GM18505 (cell line): Measurements from ENCODE around the gene FGFBP1.

ENCODE experiments used
- ATAC-seq: cut with Tn5 transposase; IDR thresholded peaks from one replicate; pipeline ENCODE4 v1.9.1; 2021; ENCODE audit not compliant: unreplicated experiment
- POLR2A ChIP-seq: IDR thresholded peaks from 4 replicates; pipeline ENCODE4 v1.6.1; 2011; ENCODE audit warnings: borderline replicate concordance; ENCODE audit not compliant: insufficient read depth, insufficient read length; ENCODE audit errors: extremely low read depth

FGFBP1 gene

DNA sequence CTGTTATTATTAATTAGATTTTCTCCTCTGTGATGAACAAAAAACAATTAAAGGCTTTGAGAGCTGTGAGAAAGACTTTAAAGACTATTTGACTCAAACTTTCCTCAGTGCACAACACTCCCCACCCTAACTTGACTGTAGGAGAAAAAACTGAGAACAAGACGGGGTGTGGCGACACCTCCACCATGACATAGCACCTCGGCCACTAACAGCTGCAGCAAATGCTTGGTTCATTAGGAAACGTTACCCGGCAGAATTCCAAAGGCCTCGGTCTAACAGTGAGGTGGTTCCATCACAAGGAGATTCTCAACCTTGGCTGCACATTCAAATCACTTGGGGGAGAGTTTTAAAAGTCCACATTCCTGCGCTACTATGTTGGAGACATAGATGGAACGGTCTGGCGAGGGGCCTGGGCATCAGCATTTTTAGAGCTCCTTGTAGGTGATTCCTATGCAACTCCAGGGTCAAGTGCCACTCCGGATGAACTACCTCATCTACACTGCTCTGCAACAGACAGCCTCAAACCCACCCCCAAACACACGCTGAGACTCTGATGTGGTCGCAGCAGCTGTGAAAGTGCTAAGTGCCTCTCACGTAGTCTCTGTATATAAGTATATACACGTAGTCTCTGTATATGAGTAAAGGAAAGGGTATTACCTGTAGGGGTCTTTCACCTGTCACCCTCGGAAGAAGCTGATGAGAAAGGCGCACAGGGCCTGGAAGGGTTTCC, 23.4 kb upstream of the FGFBP1 start:
- TF ChIP-seq POLR2A, result no peak
- no peak for ATAC-seq

DNA sequence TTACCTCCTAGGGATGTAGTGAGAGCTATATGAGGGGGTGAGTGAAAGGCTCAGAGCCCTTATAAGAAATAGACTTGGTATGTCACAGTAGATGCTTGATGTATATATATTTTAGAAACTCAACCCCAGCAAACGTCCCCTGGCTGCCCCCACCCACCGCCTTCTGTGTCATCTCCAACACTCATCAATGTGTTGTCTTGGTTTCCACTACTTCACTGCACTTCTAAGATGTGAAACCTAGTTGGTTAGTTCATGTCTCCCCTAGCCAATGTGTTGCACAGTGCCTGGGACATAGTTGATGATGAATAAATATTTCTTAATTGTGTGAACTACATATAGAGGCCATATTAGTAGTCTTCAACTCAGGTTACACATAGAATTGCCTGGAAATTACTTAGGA, 20.0 kb upstream of the FGFBP1 start:
- TF ChIP-seq POLR2A, result no peak
- no peak for ATAC-seq

DNA sequence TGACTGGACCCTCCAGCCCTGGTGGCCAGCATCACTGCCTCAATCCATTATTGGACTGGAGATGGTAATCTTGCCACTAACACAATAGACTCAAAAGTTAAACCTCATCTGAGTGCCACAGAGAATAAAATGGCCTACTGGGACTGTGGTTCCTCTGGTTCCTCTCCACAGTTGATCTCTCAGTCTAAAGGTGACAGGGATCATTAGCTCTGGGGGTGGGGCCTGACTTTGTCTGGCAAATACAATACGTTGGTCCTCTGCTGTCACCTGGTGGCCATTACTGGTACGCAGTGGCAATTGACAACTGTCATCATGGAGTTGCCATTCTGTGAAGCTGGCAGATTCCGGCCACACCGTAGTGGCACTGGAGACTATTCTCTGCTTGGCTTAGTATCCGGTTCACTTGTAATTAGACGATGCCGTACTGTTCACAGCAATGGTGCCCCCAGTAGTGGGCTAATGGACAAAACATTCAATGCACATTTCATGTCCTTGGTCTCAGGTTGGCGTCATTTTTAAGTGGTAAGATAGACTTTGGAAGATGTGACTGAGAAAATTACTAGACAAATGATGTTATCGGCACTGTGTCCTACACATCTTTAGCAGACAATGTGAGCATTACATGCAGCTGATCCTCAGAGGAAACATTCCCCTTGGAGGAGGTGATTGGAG, 17.8 kb upstream of the FGFBP1 start:
- ATAC-seq, result peak; percentile 92

DNA sequence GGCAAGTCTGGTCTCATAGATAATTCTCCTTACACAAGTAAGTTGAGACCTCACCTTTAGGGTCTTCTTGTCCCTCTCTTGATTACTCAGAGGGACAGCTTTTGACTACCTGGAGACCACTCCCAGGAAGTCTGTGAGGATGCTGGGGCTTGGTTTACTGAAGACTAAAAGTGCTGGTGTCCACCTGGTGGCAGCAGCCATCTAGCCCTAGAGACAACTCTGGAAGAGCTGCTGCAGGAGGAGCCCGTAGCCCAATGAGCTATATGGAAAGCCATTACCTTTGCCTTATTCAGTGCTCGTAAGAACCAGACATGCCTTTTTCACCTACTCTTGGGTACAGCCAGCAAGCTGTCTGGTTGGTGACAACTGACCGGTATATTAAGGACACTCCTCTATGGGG, 17.1 kb upstream of the FGFBP1 start:
- no peak for TF ChIP-seq POLR2A

More for the DNA sequence above, 17.8 kb upstream of the FGFBP1 start:
- TF ChIP-seq POLR2A, result no peak

DNA sequence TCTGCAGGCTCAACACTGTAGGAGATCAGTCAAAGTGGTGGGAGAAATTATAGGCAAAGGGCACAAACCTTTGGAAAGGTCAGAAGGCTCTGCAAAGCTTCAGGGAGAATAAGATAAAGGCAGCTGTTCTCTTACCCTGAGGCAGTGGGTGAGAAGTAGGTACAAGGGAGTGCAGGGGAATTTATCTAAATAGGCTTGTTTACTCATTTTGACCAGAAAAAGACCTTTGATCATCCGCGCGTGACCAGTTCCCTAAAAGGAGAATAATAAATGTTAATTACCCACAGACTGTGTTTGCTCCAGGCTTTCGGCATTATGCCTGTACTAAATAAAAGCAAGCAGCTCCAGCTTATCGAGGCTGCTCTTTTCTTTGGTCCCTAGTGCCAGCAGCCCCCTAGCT, 15.1 kb upstream of the FGFBP1 start:
- TF ChIP-seq POLR2A, result no peak

More for the DNA sequence above, 17.1 kb upstream of the FGFBP1 start:
- ATAC-seq, result no peak

DNA sequence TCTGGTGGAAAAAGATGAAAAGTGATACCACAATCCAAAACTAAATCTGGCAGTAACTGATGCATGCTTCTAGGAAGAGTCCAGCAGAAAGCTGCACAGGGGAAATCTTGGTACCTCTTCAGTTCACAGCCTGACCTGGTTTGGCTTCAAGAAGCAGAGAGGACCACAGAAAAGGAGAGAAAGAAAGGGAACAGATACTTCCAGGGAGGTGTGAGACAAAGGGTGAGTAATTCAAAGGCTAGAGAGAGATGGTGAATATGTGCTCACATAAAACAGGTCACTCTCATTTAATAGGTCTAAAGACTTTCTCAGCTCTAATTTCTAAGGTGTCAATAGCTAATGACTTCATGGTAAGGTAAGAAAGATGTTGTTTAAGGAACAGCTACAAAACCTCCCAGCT, 13.2 kb upstream of the FGFBP1 start:
- TF ChIP-seq POLR2A, result no peak

More for the DNA sequence above, 15.1 kb upstream of the FGFBP1 start:
- ATAC-seq, result no peak

DNA sequence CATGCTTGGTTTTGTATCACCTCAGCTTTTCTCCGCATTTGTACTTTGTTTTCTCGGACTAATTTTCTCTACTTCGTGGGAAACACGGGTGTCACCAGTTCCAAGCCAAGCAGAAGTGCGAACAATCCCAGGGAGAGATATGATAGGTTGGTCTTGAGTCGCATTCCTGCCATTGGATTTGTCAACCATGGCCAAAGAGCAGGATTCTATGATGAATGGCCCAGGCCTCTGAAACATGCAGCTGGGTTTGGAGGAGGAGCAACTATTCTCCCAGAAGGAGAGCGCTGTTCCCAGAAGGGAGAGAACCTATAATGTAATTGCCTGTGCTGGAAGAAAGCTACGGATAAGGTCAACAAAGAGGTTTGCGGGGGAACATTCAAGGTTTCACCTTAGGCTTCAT, 10.3 kb upstream of the FGFBP1 start:
- no peak for ATAC-seq
- no peak for TF ChIP-seq POLR2A

More for the DNA sequence above, 13.2 kb upstream of the FGFBP1 start:
- no peak for ATAC-seq

DNA sequence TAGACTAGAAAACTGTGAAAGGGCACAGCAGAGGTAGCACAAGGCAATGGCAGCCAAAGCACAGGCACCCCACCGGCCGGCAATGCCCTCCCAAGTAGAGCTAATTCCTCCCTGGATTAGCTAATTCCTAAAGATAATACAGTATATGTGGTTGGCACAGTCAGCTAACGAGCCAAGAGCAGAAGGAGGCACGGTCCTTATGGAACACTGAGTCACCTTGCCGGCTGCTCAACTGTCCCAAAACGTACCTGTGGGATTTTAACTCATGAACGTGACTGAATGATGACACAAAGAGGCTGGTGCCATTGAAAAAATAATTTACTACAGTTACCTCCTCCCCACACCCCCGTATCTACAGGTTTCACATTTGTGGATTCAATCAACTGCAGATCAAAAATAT, 9.1 kb upstream of the FGFBP1 start:
- ATAC-seq, result no peak
- no peak for TF ChIP-seq POLR2A

DNA sequence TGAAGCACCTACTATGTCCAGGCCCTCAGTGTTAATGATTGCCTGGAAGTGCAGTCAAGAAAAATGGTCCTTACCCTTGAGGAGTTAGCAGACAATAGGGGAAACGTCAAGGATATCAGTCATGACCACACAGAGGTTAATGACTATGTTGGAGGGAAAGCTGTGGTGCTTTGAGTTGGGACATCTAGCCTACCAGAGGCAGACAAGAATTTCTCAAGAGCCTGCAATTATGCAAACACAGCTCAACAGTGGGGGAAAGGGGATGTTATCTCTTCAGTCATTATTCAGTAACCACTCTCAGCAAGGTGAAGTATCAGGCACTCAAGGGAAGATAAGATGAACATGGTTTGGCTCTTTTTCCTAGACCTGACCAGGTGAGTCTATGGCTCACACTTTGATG, 7.0 kb upstream of the FGFBP1 start:
- no peak for ATAC-seq
- TF ChIP-seq POLR2A, result no peak

DNA sequence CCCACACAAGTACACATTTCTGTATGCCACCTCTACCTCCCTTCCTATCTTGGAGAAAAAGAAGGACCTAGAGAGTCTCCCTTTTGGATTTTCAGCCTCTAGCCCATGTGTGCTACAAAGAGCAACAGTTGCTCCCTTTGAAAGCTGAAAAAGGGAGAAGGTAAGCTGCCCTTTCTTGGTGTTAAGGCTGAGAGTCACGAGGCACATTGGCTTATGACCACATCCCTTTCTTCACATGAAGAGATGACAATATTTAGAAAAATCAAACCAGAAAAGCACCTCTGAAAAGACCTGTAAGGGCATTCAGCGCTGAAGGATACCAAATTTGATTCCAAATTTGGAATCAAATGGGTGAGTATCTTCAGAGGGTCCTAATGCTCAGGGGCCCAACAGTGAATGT, 6.4 kb upstream of the FGFBP1 start:
- ATAC-seq, result no peak
- TF ChIP-seq POLR2A, result no peak

DNA sequence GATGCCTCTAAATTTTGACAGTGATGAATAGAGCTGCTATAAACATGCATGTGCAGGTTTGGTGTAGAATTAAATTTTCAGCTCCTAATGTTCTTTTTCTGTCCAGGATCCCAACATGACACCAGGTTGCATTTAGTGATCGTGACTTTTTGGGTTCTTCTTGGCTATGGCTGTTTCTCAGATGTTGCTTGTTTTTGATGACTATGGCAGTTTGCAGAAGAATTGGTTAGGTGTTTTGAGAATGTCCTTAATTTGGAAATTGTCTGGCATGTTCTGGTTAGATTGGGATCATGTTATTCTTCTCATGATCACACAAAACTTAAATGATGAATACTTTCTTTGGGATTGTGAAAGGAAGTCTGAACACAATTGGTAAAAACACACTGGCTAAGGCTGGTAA, 3.7 kb upstream of the FGFBP1 start:
- ATAC-seq, result no peak
- TF ChIP-seq POLR2A, result no peak

DNA sequence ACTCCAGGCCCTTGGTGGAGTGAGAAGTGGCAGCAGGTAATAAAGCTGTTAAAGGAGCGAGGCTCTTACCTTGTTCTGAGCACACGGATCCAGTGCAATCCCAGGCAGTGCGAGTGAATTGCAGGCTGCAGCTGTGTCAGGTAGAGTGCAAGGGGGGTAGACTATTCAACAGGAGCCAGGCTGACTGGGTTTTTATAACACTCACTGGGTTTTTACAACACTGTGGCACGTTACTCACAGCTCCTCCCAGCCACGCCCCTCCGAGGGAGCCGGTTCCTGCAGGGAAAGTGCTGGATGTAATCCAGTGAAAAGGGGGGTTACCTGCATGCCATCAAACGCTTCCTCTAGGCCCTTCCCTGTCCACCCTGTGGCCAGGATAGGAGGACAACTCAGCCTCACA, 358 bp downstream of the FGFBP1 start:
- no peak for TF ChIP-seq POLR2A
- no peak for ATAC-seq

DNA sequence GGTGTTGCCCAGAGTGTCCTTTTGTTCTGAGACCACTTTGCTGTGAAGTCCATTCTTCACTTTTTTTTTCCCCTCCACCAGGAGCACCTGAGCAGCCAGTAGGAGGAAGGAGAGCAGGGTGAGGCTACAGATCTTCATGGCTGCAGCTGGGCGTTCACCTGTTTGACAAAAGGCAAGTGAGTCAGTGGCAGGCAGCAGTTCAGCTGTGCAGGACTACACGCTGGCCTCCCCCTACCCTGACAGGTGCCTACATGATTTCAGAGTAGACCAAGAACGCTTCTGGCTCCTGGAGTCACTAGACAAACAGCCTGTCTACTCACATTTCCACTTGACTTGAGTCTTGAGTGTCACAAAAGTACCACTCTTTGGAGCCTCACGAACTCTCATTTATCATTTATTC, 2.0 kb downstream of the FGFBP1 start:
- no peak for TF ChIP-seq POLR2A
- ATAC-seq, result no peak
